C4-2B (cell line): ENCODE results near the gene NRIP1.
"Not testable (repeated sequence)": the region's sequence is repeated elsewhere in the genome, so short reads cannot be mapped to it uniquely, and the experiment has no call there.

Source experiments
- H3K27ac ChIP-seq: fragments of 450-650 bp; 2 replicates; pipeline ENCODE4 v1.5.1; 2017
- ZFX ChIP-seq: fragments of 450-650 bp; IDR thresholded peaks from 2 replicates; pipeline ENCODE4 v1.6.1; 2017
- TF ChIP-seq, protein P1 (sequence below): fragments of 450-650 bp; conservative IDR thresholded peaks from 2 replicates; pipeline ENCODE4 v1.5.1; 2017; ENCODE audit warnings: mild to moderate bottlenecking

Gene NRIP1

DNA sequence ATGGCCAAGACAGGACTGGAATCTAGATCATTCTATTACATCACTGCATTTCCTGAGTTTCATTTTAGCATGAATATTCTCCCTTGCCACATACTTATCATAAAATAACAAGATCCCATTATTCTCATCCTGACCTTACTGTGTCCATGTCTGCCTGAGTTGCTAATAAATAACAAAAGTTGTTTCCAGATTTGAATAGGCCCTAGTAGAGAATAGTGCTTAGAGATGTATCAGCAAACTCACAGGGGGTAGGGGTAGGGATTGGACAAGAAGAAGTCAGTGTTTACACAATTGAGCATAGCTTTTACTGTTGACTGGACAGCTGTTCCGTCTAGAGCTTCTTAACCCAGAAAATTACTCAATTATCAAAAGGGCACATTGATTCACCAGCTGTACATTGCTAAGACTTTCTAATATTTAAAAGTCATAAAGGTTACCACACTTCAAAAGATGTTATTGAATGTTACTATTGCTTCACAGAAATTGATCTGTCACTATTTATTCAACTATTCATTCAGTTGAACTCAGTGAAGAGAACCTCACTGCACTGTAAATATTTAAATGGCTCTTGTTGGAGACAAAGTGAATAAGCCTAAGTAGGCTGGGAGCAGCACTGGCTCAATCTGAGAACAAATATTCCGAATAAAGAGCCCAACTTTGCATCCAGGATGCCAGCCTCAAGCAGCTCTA lies 121.9 kb downstream of the NRIP1 start:
- no peak overlapping the region for H3K27ac ChIP-seq

DNA sequence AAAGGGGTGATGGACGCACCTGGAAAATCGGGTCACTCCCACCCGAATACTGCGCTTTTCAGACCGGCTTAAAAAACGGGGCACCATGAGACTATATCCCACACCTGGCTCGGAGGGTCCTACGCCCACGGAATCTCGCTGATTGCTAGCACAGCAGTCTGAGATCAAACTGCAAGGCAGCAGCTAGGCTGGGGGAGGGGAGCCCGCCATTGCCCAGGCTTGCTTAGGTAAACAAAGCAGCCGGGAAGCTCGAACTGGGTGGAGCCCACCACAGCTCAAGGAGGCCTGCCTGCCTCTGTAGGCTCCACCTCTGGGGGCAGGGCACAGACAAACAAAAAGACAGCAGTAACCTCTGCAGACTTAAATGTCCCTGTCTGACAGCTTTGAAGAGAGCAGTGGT lies 137.5 kb downstream of the NRIP1 start:
- H3K27ac ChIP-seq = not testable (repeated sequence)

More for the DNA sequence above, 121.9 kb downstream of the NRIP1 start:
- TF ChIP-seq, protein P1, sequence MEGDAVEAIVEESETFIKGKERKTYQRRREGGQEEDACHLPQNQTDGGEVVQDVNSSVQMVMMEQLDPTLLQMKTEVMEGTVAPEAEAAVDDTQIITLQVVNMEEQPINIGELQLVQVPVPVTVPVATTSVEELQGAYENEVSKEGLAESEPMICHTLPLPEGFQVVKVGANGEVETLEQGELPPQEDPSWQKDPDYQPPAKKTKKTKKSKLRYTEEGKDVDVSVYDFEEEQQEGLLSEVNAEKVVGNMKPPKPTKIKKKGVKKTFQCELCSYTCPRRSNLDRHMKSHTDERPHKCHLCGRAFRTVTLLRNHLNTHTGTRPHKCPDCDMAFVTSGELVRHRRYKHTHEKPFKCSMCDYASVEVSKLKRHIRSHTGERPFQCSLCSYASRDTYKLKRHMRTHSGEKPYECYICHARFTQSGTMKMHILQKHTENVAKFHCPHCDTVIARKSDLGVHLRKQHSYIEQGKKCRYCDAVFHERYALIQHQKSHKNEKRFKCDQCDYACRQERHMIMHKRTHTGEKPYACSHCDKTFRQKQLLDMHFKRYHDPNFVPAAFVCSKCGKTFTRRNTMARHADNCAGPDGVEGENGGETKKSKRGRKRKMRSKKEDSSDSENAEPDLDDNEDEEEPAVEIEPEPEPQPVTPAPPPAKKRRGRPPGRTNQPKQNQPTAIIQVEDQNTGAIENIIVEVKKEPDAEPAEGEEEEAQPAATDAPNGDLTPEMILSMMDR = no peak
- no peak for TF ChIP-seq ZFX

- H3K27ac ChIP-seq = no peak overlapping the region
- TF ChIP-seq, protein P1 = no peak
- no peak for TF ChIP-seq ZFX
These were observed 138.6 kb downstream of the NRIP1 start for GRCh38 chr21:14926186-14926585.

GRCh38 chr21:14923468-14923867 lies 141.3 kb downstream of the NRIP1 start:
- no peak overlapping the region for H3K27ac ChIP-seq
- no peak for TF ChIP-seq ZFX
- TF ChIP-seq, protein P1 = no peak

GRCh38 chr21:14922980-14923379 lies 141.8 kb downstream of the NRIP1 start:
- TF ChIP-seq, protein P1 = no peak
- no peak for TF ChIP-seq ZFX
- H3K27ac ChIP-seq = no peak overlapping the region

GRCh38 chr21:14918527-14918926 lies 146.3 kb downstream of the NRIP1 start:
- no peak overlapping the region for H3K27ac ChIP-seq
- TF ChIP-seq, protein P1 = no peak
- no peak for TF ChIP-seq ZFX

- no peak overlapping the region for H3K27ac ChIP-seq
- TF ChIP-seq ZFX = no peak
- TF ChIP-seq, protein P1 = no peak
These were observed 147.0 kb downstream of the NRIP1 start for GRCh38 chr21:14917762-14918161.

- no peak overlapping the region for H3K27ac ChIP-seq
- no peak for TF ChIP-seq ZFX
- TF ChIP-seq, protein P1 = no peak
These were observed 148.1 kb downstream of the NRIP1 start for GRCh38 chr21:14916676-14917141.
